Gastroesophageal sphincter (tissue), 4 donors: ENCODE results near the gene UBE2Q1. TPM values are rescaled to one million over a fixed set of nuclear protein-coding genes. Genes with fewer than 3 reads are reported as not detected.
A peak's percentile ranks its signal among the peaks of the same experiment; 100 is the strongest.

Experiments used
- ATAC-seq: fragments of 150-250 bp; one replicate; pipeline ENCODE4 v1.9.1; 2016; ENCODE audit warnings: mild to moderate bottlenecking, moderate library complexity
- H3K27ac ChIP-seq, 4 donors: fragments of 200-600 bp; sonication (generic) in 3 of 4; 1 replicate in 3 of 4; 2 replicates in 1 of 4; pipeline ENCODE4 v1.5.1; 2016 to 2019
- H3K27me3 ChIP-seq: fragments of 200-600 bp; sonication (generic); one replicate; pipeline ENCODE4 v1.5.1; 2019
- H3K36me3 ChIP-seq, 2 donors: fragments of 200-600 bp; sonication (generic); one replicate each; pipeline ENCODE4 v1.5.1; 2019; ENCODE audit warnings: control low read depth in 1 of 2
- H3K4me1 ChIP-seq, 3 donors: fragments of 200-600 bp; sonication (generic); 1 replicate in 2 of 3; 2 replicates in 1 of 3; pipeline ENCODE4 v1.5.1; 2016 to 2019; ENCODE audit warnings: control low read depth in 2 of 3
- H3K4me3 ChIP-seq, 2 donors: fragments of 200-600 bp; sonication (generic); one replicate each; pipeline ENCODE4 v1.5.1; 2019; ENCODE audit warnings: mild to moderate bottlenecking in 1 of 2, moderate library complexity in 1 of 2
- H3K9me3 ChIP-seq, 3 donors: fragments of 200-600 bp; sonication (generic); one replicate each; pipeline ENCODE4 v1.5.1; 2017 to 2019; ENCODE audit warnings: control low read depth in 2 of 3
- EP300 ChIP-seq: sonication (generic); formaldehyde crosslinking; IDR thresholded peaks from one replicate; pipeline ENCODE4 v1.6.1; 2017; ENCODE audit warnings: antibody characterized with exemption, mild to moderate bottlenecking
- POLR2A ChIP-seq, 2 donors: fragments of 450-650 bp; IDR thresholded peaks; one replicate each; pipeline ENCODE4 v1.6.1; 2017; ENCODE audit warnings: antibody characterized with exemption in 2 of 2, mild to moderate bottlenecking in 2 of 2, moderate library complexity in 1 of 2
- POLR2AphosphoS5 ChIP-seq: sonication (generic); formaldehyde crosslinking; IDR thresholded peaks from one replicate; pipeline ENCODE4 v1.6.1; 2017; ENCODE audit warnings: antibody characterized with exemption
- WGBS, 2 donors: methylation state at CpG; one replicate each; pipeline ENCODE4 v1.1.5; 2018; ENCODE audit warnings: low coverage in 1 of 2; 5-methylcytosine and 5-hydroxymethylcytosine counted together
- total RNA-seq, 4 donors: library from RNA; depleted of rRNA; stranded (reverse); fragments of >200 nt; gene quantifications; one replicate each; pipeline ENCODE4 v1.1.0, GENCODE V29; 2016
- TF ChIP-seq, protein P1 (sequence below), 4 experiments: fragments of 200-600 bp in 2 of 4; fragments of 450-650 bp in 2 of 4; sonication (generic) in 1 of 4; IDR thresholded peaks; one replicate each; pipeline ENCODE4 v1.5.1; 2017 to 2019; ENCODE audit warnings: antibody characterized with exemption in 4 of 4, mild to moderate bottlenecking in 2 of 4, moderate library complexity in 2 of 4

UBE2Q1 gene
- total RNA-seq, 4 donors from 2014 or later, result 27.4 to 39.7 (median 32.2) TPM

DNA sequence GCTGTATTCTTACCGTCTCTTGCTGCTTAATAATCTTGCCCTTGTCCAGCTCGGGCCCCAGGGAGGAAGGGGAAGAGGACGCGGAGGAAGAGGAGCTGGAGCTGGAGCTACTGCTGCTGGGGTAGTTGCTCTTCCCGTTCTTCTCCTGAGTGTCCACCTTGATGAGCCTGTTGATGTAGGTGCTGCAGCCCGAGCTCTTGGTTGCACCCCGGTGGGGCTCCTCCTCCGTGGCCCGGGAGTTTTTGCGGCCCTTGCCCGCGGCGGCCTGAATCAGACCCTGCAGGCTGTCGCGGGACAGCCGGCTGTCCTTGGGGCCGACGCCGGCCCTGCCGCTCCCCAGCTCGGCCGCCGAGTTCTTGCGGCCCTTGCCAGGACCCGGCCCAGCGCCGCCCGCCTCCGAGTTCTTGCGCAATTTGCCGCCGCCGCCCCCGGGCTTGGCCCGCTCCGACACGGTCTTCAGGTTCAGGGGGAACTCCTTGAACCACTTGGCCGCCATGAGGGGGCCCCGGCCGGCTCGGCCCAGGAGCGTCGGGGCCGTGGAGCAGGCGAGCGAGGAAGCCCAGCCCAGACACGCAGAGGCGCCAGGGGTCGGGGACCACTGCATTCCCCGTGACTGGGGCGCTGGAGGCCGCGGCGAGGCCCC lies 56.9 kb downstream of the UBE2Q1 start:
- TF ChIP-seq POLR2A (IDR thresholded peaks at IDR 0.05) (peak in 1 of 2 donors; percentile 8), POLR2AphosphoS5 (no peak), EP300 (no peak)
- TF ChIP-seq, protein P1, sequence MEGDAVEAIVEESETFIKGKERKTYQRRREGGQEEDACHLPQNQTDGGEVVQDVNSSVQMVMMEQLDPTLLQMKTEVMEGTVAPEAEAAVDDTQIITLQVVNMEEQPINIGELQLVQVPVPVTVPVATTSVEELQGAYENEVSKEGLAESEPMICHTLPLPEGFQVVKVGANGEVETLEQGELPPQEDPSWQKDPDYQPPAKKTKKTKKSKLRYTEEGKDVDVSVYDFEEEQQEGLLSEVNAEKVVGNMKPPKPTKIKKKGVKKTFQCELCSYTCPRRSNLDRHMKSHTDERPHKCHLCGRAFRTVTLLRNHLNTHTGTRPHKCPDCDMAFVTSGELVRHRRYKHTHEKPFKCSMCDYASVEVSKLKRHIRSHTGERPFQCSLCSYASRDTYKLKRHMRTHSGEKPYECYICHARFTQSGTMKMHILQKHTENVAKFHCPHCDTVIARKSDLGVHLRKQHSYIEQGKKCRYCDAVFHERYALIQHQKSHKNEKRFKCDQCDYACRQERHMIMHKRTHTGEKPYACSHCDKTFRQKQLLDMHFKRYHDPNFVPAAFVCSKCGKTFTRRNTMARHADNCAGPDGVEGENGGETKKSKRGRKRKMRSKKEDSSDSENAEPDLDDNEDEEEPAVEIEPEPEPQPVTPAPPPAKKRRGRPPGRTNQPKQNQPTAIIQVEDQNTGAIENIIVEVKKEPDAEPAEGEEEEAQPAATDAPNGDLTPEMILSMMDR (IDR thresholded peaks at IDR 0.05), result no peak
- H3K27ac ChIP-seq, result peak overlapping the region in 3 of 4 donors; percentile 68 to 78 (median 69)
- H3K36me3 ChIP-seq, result no peaks in the 10 kb centered on the region
- H3K9me3 ChIP-seq, result peaks cover 0 to 18% (median 0%) of the 10 kb centered on the region in 3 donors
- peak; percentile 81 for ATAC-seq
- H3K4me1 ChIP-seq, result peaks cover 0 to 21% (median 6%) of the 10 kb centered on the region in 3 donors
- peaks cover 65% of the 10 kb centered on the region for H3K27me3 ChIP-seq
- 4 to 10% methylated on average over 4 to 10 of the region's 54 CpGs for WGBS, 2 donors
- peak overlapping the region; percentile 39 to 56 for H3K4me3 ChIP-seq

DNA sequence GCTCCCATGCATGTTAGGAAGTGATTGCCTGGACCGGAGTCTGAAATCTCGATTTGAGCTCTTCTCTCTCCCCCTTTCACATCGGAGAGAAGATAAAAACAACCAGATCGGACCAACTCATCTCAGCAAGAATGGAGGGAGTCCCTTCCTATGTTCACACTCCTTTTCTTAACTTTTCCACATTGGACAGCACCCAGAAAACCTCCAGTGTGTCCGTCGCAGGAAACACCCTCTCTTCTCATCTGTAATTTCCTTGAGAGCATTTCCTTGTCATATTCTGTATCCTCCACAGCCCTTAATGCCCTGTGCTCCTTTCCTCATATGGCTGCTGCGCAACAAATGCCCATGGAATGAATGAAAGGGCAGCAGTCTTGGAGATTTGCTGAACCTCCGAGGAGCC lies 57.9 kb downstream of the UBE2Q1 start:
- peak overlapping the region in 1 of 4 donors; percentile 68 for H3K27ac ChIP-seq
- no peak for ATAC-seq
- H3K27me3 ChIP-seq, result peaks cover 59% of the 10 kb centered on the region
- no peaks in the 10 kb centered on the region for H3K36me3 ChIP-seq
- H3K4me1 ChIP-seq, result peaks cover 0 to 21% (median 6%) of the 10 kb centered on the region in 3 donors
- H3K9me3 ChIP-seq, result peaks cover 0 to 8% (median 0%) of the 10 kb centered on the region in 3 donors
- WGBS, 2 donors, result 57 to 68% methylated on average over 5 to 8 of the region's 8 CpGs
- peak overlapping the region; percentile 39 to 56 for H3K4me3 ChIP-seq
- TF ChIP-seq EP300 (no peak), POLR2A (IDR thresholded peaks at IDR 0.05) (no peak), POLR2AphosphoS5 (no peak)
- TF ChIP-seq, protein P1 (IDR thresholded peaks at IDR 0.05), result no peak

DNA sequence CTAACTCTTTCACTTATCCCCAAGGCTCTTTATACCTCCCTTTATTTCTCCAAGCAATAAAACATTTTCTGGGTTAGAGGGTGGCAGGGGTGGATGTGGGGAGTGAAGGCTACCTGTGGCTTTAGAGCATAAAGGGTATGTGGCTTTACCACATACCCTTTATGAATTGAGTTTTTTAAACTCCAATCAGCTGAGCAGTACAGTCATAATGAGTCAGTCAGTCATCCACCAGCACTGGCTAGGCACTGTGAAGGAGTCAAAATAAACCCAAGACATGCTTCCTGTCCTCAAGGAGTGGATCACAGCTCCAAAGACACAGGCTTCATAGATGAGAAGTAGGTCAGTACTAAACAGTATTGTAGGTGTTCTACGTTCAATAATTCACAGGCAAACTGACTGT lies 59.0 kb downstream of the UBE2Q1 start:
- Histone ChIP-seq H3K27ac (peak overlapping the region in 1 of 4 donors; percentile 2), H3K36me3 (no peaks in the 10 kb centered on the region), H3K4me3 (peak overlapping the region; percentile 13 to 56), H3K4me1 (peaks cover 0 to 27% (median 6%) of the 10 kb centered on the region in 3 donors), H3K9me3 (peaks cover 0 to 8% (median 0%) of the 10 kb centered on the region in 3 donors), H3K27me3 (peaks cover 58% of the 10 kb centered on the region)
- no peak for ATAC-seq
- WGBS, 2 donors, result 50% methylated on average over 1 of the region's 1 CpG; no CpG with 5 or more reads in 1 of the 2 donors
- no peak for TF ChIP-seq POLR2AphosphoS5
- TF ChIP-seq, protein P1 (IDR thresholded peaks at IDR 0.05), result no peak

Other genes with a start within 250 kb of the UBE2Q1 start
- gene AQP10, start 237.6 kb downstream of the UBE2Q1 start, total RNA-seq, result 1 to 10 TPM in 1 of 4 donors, under 1 TPM in 1, not detected in 2; 0.12 to 1.1 TPM
- gene ATP8B2, start 233.1 kb downstream of the UBE2Q1 start, total RNA-seq, result 100 to 1,000 TPM; 107 to 175 (median 131) TPM
- gene IL6R, start 153.3 kb downstream of the UBE2Q1 start, total RNA-seq, result 10 to 100 TPM; 44.7 to 59.4 (median 55.5) TPM
- 1 to 10 TPM; 1.4 to 3.3 (median 2.8) TPM for gene TDRD10, start 56.4 kb downstream of the UBE2Q1 start, total RNA-seq
- gene SHE, start 56.2 kb downstream of the UBE2Q1 start, total RNA-seq, result 10 to 100 TPM in 3 of 4 donors, 1 to 10 TPM in 1; 7.2 to 13.9 (median 11.7) TPM
- under 1 TPM in 3 of 4 donors, not detected in 1; 0.08 to 0.45 (median 0.13) TPM for gene CHRNB2, start 9.1 kb upstream of the UBE2Q1 start, total RNA-seq
- gene ADAR, start 49.5 kb upstream of the UBE2Q1 start, total RNA-seq, result 100 to 1,000 TPM in 1 of 4 donors, 10 to 100 TPM in 3; 71.0 to 108 (median 90.4) TPM